PFSK-1 (cell line): ENCODE data around the gene KCTD12.

Source experiments
- FOXP2 ChIP-seq: optimal IDR thresholded peaks from 2 replicates; pipeline ENCODE3; 2011; ENCODE audit warnings: borderline replicate concordance, control low read depth, inconsistent platforms; ENCODE audit not compliant: insufficient read depth; ENCODE audit errors: extremely low read length, extremely low read depth
- POLR2AphosphoS5 ChIP-seq: IDR thresholded peaks from 2 replicates; pipeline ENCODE4 v1.6.1; 2012; ENCODE audit warnings: low read depth, mild to moderate bottlenecking, control low read depth, low read length, moderate library complexity
- SIN3A ChIP-seq: IDR thresholded peaks from 2 replicates; pipeline ENCODE4 v1.6.1; 2012; ENCODE audit warnings: mild to moderate bottlenecking, low read length, moderate library complexity, borderline replicate concordance; ENCODE audit not compliant: insufficient read depth
- TAF1 ChIP-seq: IDR thresholded peaks from 2 replicates; pipeline ENCODE4 v1.6.1; 2012; ENCODE audit warnings: low read length, control low read depth, borderline replicate concordance; ENCODE audit not compliant: insufficient read depth
- TF ChIP-seq, protein P1 (sequence below), 2 experiments: IDR thresholded peaks; 2 replicates each; pipeline versions ENCODE4 v1.6.1 to v1.8.0; 2011 to 2012; ENCODE audit warnings: low read depth in 2 of 2, low read length in 2 of 2, control low read depth in 1 of 2, inconsistent platforms in 1 of 2, mild to moderate bottlenecking in 1 of 2, moderate library complexity in 1 of 2; ENCODE audit not compliant: insufficient read depth in 1 of 2

Gene KCTD12

DNA sequence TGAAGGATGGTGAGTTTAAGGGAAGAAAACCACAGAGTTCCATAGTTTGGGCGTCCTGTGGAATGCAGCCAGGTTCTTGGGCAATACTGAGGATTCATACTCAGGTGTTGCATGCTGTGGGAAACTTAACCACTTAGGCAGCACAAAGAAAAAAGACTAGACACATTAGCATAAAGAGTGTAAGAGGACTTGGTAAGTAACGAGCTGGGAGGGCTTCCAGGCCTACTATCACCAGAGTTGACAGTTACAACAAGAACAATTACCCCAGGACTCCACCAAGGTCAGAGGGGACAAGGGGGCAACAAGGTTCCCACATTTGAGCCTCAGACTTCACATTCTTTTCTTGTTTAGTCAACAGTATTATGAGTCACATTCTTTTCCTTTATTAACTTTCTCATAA is 33.2 kb downstream of the KCTD12 start:
- TF ChIP-seq FOXP2 (no peak), SIN3A (no peak), TAF1 (no peak), POLR2AphosphoS5 (no peak)
- TF ChIP-seq, protein P1, sequence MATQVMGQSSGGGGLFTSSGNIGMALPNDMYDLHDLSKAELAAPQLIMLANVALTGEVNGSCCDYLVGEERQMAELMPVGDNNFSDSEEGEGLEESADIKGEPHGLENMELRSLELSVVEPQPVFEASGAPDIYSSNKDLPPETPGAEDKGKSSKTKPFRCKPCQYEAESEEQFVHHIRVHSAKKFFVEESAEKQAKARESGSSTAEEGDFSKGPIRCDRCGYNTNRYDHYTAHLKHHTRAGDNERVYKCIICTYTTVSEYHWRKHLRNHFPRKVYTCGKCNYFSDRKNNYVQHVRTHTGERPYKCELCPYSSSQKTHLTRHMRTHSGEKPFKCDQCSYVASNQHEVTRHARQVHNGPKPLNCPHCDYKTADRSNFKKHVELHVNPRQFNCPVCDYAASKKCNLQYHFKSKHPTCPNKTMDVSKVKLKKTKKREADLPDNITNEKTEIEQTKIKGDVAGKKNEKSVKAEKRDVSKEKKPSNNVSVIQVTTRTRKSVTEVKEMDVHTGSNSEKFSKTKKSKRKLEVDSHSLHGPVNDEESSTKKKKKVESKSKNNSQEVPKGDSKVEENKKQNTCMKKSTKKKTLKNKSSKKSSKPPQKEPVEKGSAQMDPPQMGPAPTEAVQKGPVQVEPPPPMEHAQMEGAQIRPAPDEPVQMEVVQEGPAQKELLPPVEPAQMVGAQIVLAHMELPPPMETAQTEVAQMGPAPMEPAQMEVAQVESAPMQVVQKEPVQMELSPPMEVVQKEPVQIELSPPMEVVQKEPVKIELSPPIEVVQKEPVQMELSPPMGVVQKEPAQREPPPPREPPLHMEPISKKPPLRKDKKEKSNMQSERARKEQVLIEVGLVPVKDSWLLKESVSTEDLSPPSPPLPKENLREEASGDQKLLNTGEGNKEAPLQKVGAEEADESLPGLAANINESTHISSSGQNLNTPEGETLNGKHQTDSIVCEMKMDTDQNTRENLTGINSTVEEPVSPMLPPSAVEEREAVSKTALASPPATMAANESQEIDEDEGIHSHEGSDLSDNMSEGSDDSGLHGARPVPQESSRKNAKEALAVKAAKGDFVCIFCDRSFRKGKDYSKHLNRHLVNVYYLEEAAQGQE (IDR thresholded peaks at IDR 0.05; ENCODE audit: insufficient read depth in 1 of 2, low read depth in 2 of 2, low read length in 2 of 2): no peak

DNA sequence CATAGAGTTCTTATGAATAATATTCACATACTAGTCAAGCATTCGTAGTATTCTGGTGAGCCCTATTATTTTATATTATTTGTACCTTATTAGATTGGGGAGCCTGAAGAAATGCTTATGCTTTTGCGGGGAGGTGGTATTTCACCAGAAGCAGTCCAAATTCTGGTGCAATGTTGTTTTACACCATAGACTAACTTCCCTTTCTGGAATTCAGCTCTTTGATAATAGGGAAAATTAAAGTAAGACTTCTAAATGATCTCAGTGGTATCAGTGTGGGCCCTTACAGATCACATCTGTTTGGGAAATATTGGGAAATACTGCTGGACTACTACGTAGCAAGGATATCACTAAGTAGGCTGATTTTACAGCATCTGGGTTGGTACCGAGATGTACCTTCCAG is 34.2 kb downstream of the KCTD12 start:
- no peak for TF ChIP-seq SIN3A
- no peak for TF ChIP-seq TAF1
- TF ChIP-seq POLR2AphosphoS5: no peak
- TF ChIP-seq, protein P1 (IDR thresholded peaks at IDR 0.05; ENCODE audit: insufficient read depth in 1 of 2, low read depth in 2 of 2, low read length in 2 of 2): no peak

DNA sequence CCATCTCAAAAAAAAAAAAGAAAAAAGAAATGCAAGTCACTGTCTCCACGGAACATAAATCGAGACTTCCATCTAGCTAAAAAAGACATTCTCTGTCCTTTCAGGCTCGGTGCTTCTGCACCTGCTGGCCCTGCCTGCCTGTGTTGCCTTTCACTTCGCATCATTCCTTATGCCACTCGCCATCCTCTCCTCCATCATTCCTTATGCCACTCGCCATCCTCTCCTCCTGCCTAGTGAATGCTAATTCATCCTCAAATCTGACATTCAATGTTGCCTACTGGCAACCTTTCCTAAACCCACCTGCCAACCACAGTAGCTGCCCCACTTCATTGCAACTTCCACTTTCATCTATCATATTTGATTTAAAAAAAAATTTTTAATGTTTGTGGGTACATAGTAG is 36.7 kb downstream of the KCTD12 start:
- TF ChIP-seq SIN3A: no peak
- no peak for TF ChIP-seq TAF1
- no peak for TF ChIP-seq POLR2AphosphoS5
- TF ChIP-seq FOXP2: no peak
- TF ChIP-seq, protein P1 (IDR thresholded peaks at IDR 0.05; ENCODE audit: insufficient read depth in 1 of 2, low read depth in 2 of 2, low read length in 2 of 2): no peak

DNA sequence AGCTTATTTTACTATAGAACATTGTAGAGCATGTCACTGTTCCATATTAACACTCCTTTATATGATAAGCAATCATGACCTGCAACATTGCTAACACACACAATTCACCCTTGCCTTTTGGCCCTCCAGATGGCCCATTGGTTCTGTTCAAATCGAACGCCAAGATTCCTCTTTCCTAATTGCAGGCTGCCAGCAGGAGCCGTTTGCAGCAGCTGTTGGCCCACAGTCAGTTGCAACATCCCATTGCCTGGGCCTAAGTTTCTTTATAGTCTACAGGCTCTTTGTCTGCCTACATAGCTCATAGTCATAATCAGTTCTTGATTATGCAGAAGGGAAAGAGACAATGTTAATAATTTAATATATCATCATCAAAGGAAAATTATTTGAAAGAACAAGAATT is 37.6 kb downstream of the KCTD12 start:
- no peak for TF ChIP-seq SIN3A
- TF ChIP-seq TAF1: no peak

DNA sequence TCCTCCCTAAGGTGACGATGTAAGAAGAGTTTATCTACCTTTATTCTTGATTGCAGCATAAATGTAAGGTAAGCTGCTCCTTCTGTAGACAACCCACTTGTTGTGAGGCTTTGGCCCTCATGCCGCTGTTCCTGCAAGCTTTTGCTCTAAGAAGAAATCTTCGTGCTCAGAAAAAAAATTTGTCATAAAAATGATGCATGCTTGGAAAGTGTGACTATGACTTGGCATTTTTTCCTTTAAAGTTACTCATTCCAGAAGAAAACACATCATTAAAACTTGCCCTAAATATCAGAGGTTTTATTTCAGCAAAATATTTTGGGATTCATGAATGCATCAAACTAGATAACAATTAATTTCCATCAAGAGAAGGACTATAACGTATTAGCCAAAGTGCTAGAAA is 39.8 kb downstream of the KCTD12 start:
- TF ChIP-seq, protein P1 (IDR thresholded peaks at IDR 0.05; ENCODE audit: insufficient read depth in 1 of 2, low read depth in 2 of 2, low read length in 2 of 2): no peak
- TF ChIP-seq FOXP2 (no peak), POLR2AphosphoS5 (no peak), SIN3A (no peak), TAF1 (no peak)
